Stomach smooth muscle (tissue), 2 donors: Measurements from ENCODE around the gene SOX15.
A peak's percentile ranks its signal among the peaks of the same experiment; 100 is the strongest.
"Not testable (repeated sequence)": the region's sequence is repeated elsewhere in the genome, so short reads cannot be mapped to it uniquely, and the experiment has no call there.

Experiments
- H3K27ac ChIP-seq: one replicate; pipeline ENCODE4 v1.7.0; 2013; ENCODE audit warnings: mild to moderate bottlenecking, low read length, inconsistent platforms
- H3K27me3 ChIP-seq, 2 donors: one replicate each; pipeline ENCODE4 v1.7.0; 2013; ENCODE audit warnings: low read length in 2 of 2; ENCODE audit not compliant: insufficient read depth in 2 of 2, control insufficient read depth in 1 of 2
- H3K36me3 ChIP-seq, 2 donors: one replicate each; pipeline ENCODE4 v1.7.0; 2013; ENCODE audit warnings: low read length in 2 of 2; ENCODE audit not compliant: control insufficient read depth in 2 of 2, insufficient read depth in 2 of 2
- H3K4me1 ChIP-seq: one replicate; pipeline ENCODE4 v1.7.0; 2013; ENCODE audit warnings: low read length; ENCODE audit not compliant: control insufficient read depth, insufficient read depth
- H3K4me3 ChIP-seq, 2 donors: one replicate each; pipeline ENCODE4 v1.7.0; 2013; ENCODE audit warnings: low read length in 2 of 2
- H3K9ac ChIP-seq, 2 donors: one replicate each; pipeline ENCODE4 v1.7.0; 2013; ENCODE audit warnings: low read length in 2 of 2, mild to moderate bottlenecking in 1 of 2
- H3K9me3 ChIP-seq, 2 donors: one replicate each; pipeline ENCODE4 v1.7.0; 2013; ENCODE audit warnings: low read length in 2 of 2; ENCODE audit not compliant: control insufficient read depth in 2 of 2
- donor health status: healthy.
- donor health status: Pancreatic carcinoma.

SOX15 gene

DNA sequence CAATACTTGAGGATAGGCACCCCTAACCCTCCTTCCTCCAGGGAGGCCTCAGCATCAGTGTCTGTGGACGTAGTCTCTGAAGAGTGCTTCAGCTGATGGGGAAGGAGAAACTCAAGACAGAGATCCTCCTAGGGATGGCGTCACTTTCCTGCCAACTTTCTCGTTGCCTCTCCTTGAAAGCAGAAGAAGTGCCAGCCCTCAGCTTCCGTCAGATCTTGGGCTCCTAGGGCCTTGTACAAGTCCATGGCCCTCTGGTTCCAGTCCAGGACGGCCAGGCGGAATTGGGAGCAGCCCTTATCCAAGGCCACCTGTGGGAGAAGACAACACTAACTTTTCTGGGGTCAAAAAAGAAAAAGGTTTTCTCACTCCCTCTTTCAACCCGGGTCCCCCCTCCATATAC is 36.4 kb upstream of the SOX15 start:
- H3K4me1 ChIP-seq, result peaks cover 12% of the 10 kb centered on the region
- peaks cover 2 to 4% of the 10 kb centered on the region in 2 donors for H3K36me3 ChIP-seq
- H3K9me3 ChIP-seq, result no peaks in the 10 kb centered on the region
- H3K27ac ChIP-seq, result peak overlapping the region; percentile 90
- no peaks in the 10 kb centered on the region for H3K27me3 ChIP-seq
- H3K9ac ChIP-seq, result peak overlapping the region; percentile 93 to 97
- H3K4me3 ChIP-seq, result peak overlapping the region; percentile 86 to 87

DNA sequence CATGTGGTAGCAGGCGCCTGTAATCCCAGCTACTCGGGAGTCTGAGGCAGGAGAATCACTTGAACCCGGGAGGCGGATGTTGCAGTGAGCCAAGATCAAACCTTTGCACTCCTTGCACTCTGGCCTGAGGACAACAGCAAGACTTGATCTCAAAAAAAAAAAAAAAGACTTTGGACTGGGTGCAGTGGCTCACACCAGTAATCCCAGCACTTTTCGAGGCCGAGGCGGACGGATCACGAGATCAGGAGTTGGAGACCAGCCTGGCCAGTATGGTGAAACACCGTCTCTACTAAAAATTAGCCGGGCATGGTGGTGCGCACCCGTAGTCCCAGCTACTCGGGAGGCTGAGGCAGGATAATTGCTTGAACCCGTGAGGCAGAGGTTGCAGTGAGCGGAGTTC is 35.9 kb upstream of the SOX15 start:
- not testable (repeated sequence) for H3K36me3 ChIP-seq, H3K27me3 ChIP-seq, H3K4me3 ChIP-seq, H3K9me3 ChIP-seq, H3K9ac ChIP-seq, H3K27ac ChIP-seq
- peaks cover 12% of the 10 kb centered on the region for H3K4me1 ChIP-seq

DNA sequence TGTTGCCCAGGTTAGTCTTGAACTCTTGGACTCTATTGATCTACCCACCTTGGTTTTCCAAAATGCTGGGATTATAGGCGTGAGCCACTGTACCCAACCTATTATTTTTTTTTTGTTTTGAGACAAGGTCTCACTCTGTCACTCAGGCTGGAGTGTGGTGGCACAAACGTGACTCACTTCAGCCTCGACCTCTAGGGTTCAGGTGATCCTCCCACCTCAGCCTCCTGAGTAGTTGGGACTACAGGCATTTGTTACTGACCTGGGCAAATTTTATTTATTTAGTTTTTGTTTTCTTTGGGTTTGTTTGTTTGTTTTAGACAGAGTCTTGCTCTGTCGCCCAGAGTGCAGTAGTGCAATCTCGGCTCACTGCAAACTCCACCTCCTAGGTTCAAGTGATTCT is 33.8 kb upstream of the SOX15 start:
- H3K36me3 ChIP-seq, result peaks cover 2 to 4% of the 10 kb centered on the region in 2 donors
- no peak overlapping the region for H3K9ac ChIP-seq
- no peak overlapping the region for H3K27ac ChIP-seq
- H3K4me3 ChIP-seq, result no peak overlapping the region
- no peaks in the 10 kb centered on the region for H3K27me3 ChIP-seq
- H3K9me3 ChIP-seq, result no peaks in the 10 kb centered on the region
- H3K4me1 ChIP-seq, result peaks cover 12% of the 10 kb centered on the region

DNA sequence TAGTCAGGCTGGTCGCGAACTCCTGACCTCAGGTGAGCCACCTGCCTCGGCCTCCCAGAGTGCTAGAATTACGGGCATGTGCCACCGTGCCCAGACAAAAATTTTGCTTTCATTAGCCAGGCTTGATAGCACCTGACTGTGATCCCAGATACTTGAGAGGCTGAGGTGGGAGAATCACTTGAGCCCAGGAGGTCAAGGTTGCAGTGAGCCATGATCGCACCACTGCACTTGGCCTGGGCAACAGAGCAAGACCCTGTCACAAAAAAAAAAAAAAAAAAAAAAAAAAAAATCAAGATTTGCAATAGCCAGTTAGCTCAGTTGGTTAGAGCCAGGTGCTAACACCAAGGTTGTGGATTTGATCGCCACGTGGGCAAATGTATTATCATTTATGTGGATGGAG is 30.9 kb upstream of the SOX15 start:
- no peaks in the 10 kb centered on the region for H3K27me3 ChIP-seq
- no peak overlapping the region for H3K27ac ChIP-seq
- H3K9me3 ChIP-seq, result no peaks in the 10 kb centered on the region
- no peak overlapping the region for H3K4me3 ChIP-seq
- no peaks in the 10 kb centered on the region for H3K36me3 ChIP-seq
- no peak overlapping the region for H3K9ac ChIP-seq
- H3K4me1 ChIP-seq, result no peaks in the 10 kb centered on the region

DNA sequence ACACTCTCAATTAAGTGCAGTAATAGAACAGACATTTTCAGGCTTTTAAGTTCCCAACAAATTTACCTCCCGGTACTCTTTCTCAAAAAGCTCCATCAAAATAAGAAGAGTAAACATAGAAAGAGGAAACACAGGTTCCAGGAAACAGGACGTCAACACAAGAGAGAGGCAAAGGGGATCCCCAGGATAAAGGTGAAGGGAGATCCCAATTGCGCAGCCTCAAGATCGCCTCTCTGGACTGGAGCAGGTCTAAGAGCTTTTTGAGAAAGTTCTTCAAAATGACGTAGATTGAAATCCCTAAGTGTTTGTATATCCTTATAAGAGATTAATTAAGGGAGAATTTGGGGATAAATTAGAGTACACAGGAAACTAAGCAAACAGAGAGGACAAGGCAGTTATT is 28.7 kb upstream of the SOX15 start:
- Histone ChIP-seq H3K27me3 (no peaks in the 10 kb centered on the region), H3K4me3 (no peak overlapping the region), H3K9me3 (no peaks in the 10 kb centered on the region), H3K27ac (no peak overlapping the region), H3K4me1 (peaks cover 6% of the 10 kb centered on the region), H3K36me3 (no peaks in the 10 kb centered on the region), H3K9ac (no peak overlapping the region)

DNA sequence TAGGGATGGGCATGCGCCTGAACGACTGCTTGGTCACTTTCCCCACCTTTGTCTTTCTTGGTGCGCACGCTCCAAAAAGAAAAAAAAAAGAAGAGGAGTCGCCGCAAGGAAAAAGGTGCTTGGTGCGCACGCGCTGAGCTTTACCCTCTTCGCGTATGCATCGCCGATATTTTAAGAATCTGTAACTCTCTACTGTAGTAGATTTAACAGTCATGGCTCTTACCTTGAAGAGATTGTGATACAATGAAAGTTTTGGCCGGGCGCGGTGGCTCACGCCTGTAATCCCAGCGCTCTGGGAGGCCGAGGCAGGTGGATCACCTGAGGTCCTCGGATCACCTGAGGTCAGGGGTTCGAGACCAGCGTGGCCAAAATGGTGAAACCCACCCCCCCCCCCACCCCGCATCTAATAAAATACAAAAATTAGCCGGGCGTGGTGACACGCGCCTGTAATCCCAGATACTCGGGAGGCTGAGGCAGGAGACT is 25.4 kb upstream of the SOX15 start:
- H3K27ac ChIP-seq, result peak overlapping the region; percentile 67
- H3K9ac ChIP-seq, result peak overlapping the region; percentile 67 to 69
- H3K36me3 ChIP-seq, result peaks cover 2 to 3% of the 10 kb centered on the region in 2 donors
- H3K4me1 ChIP-seq, result peaks cover 19% of the 10 kb centered on the region
- H3K27me3 ChIP-seq, result no peaks in the 10 kb centered on the region
- peak overlapping the region; percentile 69 to 73 for H3K4me3 ChIP-seq
- no peaks in the 10 kb centered on the region for H3K9me3 ChIP-seq

DNA sequence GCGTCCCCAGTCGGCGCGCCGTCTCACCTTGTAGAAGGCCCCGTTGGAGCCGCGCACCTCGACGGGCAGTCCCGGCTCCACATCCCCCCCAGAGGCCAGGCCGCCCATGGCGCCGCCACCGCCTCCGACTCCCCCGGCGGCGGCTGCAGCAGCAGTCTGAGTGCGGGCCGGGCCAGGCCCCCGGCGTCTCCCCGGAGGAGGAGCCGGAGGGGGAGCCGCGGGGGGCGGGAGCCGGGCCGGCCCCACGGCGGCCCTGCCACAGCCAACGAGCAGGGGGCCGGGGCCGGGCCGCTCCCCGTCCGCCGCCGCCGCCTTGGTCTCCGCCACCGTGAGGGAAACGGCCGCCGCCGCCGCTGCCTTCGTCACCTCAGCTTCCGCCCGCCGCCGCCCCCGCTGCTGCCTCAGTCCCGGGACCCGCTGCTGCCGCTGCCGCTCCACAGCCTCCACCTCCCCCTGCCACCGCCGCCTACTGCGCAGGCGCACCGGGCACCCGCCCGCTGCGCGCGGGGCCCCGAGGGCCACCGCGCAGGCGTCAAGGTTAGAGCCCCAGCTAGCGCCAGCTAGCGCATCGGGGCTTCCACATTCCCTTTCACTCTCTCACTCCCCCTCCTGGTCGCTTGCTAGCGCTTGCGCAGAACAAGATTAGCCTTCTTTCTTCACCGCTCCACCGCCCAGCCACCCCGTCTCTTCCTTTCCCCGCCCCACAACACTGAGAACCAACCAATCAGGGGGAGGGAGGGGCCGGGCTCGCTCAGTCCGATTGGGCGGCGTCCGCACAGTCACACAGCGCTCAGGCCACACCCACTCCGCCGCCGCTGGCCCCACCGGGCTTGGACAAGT is 24.8 kb upstream of the SOX15 start, which contains the start of gene FXR2:
Gene FXR2, minus strand, starts transcription at position 473 of the 840 bp plus-strand sequence. Its CDS starts 365 bp downstream, at position 108.
- peaks cover 2 to 6% of the 10 kb centered on the region in 2 donors for H3K36me3 ChIP-seq
- peak within 1 kb of the TSS; percentile 77 for H3K27ac ChIP-seq
- H3K4me3 ChIP-seq, result peak within 1 kb of the TSS; percentile 84 to 87
- H3K4me1 ChIP-seq, result peaks cover 19% of the 10 kb centered on the region
- H3K9ac ChIP-seq, result peak within 1 kb of the TSS; percentile 75 to 90
- H3K27me3 ChIP-seq, result no peaks in the 10 kb centered on the region
- no peaks in the 10 kb centered on the region for H3K9me3 ChIP-seq

DNA sequence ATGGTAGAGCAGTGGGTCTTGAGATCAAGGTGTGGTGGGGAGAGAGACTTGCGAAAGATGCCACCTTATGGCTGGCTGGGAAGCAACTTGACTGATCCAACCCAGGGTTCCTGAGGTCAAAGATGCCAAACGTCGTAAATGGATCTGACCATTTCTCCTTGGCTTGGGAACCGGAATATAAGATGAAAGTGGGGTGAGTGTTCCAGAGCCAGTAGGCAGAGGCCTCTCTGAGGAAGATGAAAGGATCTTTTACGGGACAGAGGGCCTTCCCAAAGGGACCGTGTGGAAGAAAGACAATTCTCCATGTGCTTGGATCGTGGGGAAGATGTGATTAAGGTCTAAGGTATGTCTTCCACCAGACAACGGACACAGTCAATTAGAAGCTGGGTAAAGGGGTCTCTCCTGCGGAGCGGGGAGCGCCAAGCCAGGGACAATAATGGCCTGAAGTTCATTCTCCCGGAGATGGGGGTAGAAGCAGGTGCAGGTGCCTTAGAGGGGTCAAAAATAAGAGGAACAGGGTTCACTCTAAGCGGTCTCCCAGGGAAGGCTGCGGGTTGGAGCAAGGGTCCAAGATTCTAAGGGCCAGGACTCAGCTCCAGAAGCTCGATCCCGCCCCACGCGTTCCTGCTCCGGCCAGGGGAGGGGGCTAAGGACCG is 24.0 kb upstream of the SOX15 start:
- Histone ChIP-seq H3K36me3 (peaks cover 2 to 6% of the 10 kb centered on the region in 2 donors), H3K4me3 (peak overlapping the region; percentile 84 to 87), H3K27ac (peak overlapping the region; percentile 77), H3K4me1 (peaks cover 19% of the 10 kb centered on the region), H3K27me3 (no peaks in the 10 kb centered on the region), H3K9me3 (no peaks in the 10 kb centered on the region), H3K9ac (peak overlapping the region; percentile 75 to 90)

DNA sequence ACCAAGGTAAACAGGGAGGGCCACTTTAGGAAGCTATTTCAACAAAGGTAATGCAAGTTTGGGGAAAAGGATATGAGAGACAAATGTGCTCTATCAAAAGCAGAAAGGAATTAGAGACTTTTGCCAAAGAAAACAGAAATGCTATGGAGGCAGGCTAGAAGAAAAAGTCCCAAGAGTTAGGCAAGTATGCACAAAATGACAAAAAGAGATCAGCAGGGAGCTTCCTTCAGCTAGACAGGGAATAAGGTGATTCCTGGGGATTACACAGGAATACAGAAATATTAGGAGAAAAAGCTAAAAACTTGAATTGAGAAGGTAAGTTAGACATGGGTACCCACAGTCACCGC is 22.4 kb upstream of the SOX15 start:
- Histone ChIP-seq H3K4me1 (peaks cover 19% of the 10 kb centered on the region), H3K4me3 (no peak overlapping the region), H3K27ac (no peak overlapping the region), H3K9ac (no peak overlapping the region), H3K27me3 (no peaks in the 10 kb centered on the region), H3K36me3 (peaks cover 2 to 6% of the 10 kb centered on the region in 2 donors), H3K9me3 (no peaks in the 10 kb centered on the region)

DNA sequence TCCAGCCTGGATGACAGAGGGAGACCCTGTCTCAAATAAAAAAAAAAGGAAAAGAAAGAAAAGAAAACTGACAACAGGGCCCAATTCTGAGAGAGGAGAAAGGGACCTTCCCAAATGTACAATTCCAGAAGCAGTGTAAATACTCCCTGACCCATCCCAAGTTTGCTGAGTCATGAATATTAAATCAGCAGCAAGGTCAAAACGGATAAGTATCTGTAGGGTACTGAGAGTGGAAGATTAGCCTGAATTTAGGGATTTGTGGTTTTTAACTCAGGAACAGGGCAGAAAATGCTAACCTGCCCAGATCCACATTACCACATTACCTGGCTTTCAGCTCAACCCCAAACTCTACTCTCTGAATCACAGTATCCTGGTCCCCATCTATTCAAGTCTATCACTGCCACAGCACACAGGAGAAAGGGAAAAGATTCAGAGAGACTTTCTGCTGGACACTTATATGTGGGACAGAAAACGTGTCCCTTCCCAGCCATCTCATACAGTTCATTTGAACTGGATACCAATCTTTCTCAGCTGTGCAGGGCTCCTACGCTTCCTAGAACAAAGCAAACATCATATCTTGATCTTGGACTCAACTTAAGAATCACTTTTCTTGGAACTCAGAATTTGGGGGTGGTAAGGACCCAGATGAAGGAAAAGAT is 21.9 kb upstream of the SOX15 start:
- H3K4me3 ChIP-seq, result no peak overlapping the region
- peaks cover 2 to 6% of the 10 kb centered on the region in 2 donors for H3K36me3 ChIP-seq
- H3K27me3 ChIP-seq, result no peaks in the 10 kb centered on the region
- no peak overlapping the region for H3K9ac ChIP-seq
- H3K9me3 ChIP-seq, result no peaks in the 10 kb centered on the region
- H3K4me1 ChIP-seq, result peaks cover 19% of the 10 kb centered on the region
- H3K27ac ChIP-seq, result no peak overlapping the region
